ENCODE results near the gene DNPH1. TPM values are rescaled to one million over a fixed set of nuclear protein-coding genes. Genes with fewer than 3 reads are reported as not detected.

DNPH1 gene, protein sequence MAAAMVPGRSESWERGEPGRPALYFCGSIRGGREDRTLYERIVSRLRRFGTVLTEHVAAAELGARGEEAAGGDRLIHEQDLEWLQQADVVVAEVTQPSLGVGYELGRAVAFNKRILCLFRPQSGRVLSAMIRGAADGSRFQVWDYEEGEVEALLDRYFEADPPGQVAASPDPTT
- total RNA-seq: 23.2 TPM
- long read RNA-seq, transcript DNPH1-201 (4 exons, 657 nt): major isoform, 36 of 39 reads
- long read RNA-seq, partial matches to known transcripts: 0 of 39 reads
- long read RNA-seq, other reads (novel, unspliced or antisense): 1 of 39 reads

- peak; percentile 89 for DNase-seq (ENCODE audit: low spot score)
- intact Hi-C loops (cut with DNase I): no loop called here
Observed at GRCh38 chr6:43228951-43229802, at the start of gene DNPH1. Gene DNPH1 (minus strand): TSS chr6:43229481. CDS start chr6:43229456, 25 bp downstream.

DNA sequence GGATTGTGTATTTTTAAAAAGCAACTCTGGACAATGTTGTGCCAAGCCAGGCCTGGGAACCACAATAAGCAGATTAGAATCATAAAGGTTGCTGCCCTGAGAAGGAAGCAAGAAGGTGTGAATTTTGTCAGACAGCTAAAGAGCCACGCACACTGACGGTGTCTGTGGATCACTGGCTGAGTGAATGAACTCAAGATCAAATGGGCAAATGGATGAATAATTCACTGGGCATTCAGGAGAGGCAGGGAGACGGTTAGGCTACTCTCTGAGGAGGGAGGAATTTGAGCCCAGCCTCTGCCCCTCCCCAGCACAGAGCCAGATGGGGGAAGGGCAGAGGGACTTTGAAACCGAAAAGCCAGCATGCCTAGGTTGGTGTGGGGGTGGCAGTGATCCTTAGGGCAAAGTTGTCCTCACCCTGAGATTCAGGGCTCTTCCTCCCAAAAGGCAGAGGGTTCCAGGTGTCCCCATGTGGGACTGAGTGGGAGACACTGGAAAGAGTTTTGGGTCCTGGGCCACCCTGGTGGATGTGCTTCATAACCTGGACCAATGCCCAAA lies 49.3 kb upstream of the DNPH1 start:
- DNase-seq (ENCODE audit: low spot score): no peak
- intact Hi-C loops (cut with DNase I): no loop called here

GRCh38 chr6:43277643-43278523 lies 48.6 kb upstream of the DNPH1 start:
- intact Hi-C loops (cut with DNase I): no loop called here
- no peak for DNase-seq (ENCODE audit: low spot score)

DNA sequence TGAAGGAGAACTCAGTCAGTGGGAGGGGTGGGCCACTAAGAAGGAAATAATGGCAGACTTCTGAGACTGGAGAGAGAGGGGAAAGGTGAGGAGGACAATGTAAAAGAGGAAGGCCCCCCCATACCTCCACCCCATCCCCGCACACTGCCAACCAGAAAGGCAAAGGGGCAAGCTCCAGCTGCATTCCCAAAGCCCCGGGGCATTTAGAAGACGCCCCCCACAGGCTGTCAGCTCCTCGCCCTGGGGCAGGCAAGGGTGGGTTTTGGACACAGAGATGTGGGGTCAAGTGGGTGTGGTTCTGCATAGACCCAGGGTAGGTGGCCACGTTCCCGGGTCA lies 48.0 kb upstream of the DNPH1 start:
- intact Hi-C loops (cut with DNase I): no loop called here
- DNase-seq (ENCODE audit: low spot score): no peak

GRCh38 chr6:43276577-43277305 lies 47.5 kb upstream of the DNPH1 start:
- intact Hi-C loops (cut with DNase I): no loop called here

DNA sequence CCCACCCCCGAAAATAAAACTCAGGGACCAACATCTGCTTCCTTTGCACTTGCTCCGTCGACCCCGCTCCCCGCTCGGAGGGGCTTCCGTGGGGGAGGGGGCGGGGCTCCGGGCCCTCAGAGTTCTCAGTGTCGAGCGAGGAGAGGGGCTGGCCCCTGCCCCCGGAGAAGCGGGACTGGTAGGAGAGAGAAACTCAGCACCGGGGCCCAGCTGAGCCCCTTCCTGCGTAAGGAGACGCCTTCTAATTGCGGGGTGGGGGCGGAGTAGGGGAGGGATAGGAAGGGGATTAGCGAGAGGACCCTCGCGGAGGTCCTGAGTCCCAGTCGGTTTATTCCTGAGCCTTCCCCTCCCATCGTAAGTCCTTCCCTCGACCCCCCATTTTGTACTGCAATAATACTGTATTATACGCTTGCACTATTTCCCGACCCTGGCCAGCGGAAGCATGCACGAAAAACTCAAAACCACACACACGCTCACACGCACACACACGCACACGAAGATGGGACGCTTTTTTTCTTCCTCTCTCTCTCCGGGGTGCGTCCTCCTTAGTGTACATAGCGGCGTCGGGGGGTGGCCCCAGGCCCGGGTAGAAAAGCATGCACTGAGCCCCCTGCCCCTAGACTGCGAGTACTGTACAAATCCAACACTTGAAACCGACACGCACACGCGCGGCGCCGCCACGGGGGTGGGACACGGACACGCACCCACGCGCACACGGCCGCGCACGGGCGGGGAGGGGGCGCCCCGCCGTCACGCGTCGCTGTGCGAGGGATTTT lies 46.7 kb upstream of the DNPH1 start:
- intact Hi-C loops (cut with DNase I): no loop called here
- DNase-seq (ENCODE audit: low spot score): no peak

More at GRCh38 chr6:43276577-43277305, 47.5 kb upstream of the DNPH1 start:
- DNase-seq (ENCODE audit: low spot score): no peak

GRCh38 chr6:43274916-43275597 lies 45.8 kb upstream of the DNPH1 start:
- intact Hi-C loops (cut with DNase I): no loop called here
- no peak for DNase-seq (ENCODE audit: low spot score)

- DNase-seq (ENCODE audit: low spot score): no peak
Observed at GRCh38 chr6:43274127-43274915, 45.0 kb upstream of the DNPH1 start.

DNA sequence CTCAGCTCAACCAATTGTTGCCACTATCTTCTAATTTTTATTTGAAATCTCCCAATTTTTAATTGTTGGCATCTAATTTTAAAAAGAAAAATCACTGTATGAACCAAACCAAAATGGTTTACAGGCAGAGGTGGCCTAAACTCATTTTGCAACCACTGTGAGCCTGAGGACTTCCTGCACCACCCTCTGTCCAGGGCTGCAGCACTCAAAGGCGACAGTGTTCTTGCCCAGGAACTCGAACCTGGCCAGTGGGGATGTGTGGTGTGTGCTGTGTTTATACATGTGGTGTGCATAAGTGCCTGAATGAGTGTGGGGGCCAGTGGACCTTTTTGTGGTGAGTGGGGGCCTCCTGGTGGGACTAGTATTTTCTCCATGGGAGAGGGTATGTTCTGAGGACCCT lies 44.4 kb upstream of the DNPH1 start:
- DNase-seq (ENCODE audit: low spot score): no peak

More at GRCh38 chr6:43274127-43274915, 45.0 kb upstream of the DNPH1 start:
- intact Hi-C loops (cut with DNase I): no loop called here

GRCh38 chr6:43271944-43272343 lies 42.7 kb upstream of the DNPH1 start:
- intact Hi-C loops (cut with DNase I): no loop called here
- no peak for DNase-seq (ENCODE audit: low spot score)

More for the DNA sequence above, 44.4 kb upstream of the DNPH1 start:
- intact Hi-C loops (cut with DNase I): no loop called here

GRCh38 chr6:43271103-43271815 lies 42.0 kb upstream of the DNPH1 start:
- intact Hi-C loops (cut with DNase I): no loop called here
- no peak for DNase-seq (ENCODE audit: low spot score)

GRCh38 chr6:43269273-43270007 lies 40.2 kb upstream of the DNPH1 start:
- intact Hi-C loops (cut with DNase I): loop anchor here (2.0 to 5.0 kb wide), 2 partner anchors 59 to 238 kb away; no protein-coding TSS in a partner anchor
- no peak for DNase-seq (ENCODE audit: low spot score)

GRCh38 chr6:43268782-43269272 lies 39.5 kb upstream of the DNPH1 start:
- DNase-seq (ENCODE audit: low spot score): no peak
- intact Hi-C loops (cut with DNase I): loop anchor here (2.0 to 5.0 kb wide), 2 partner anchors 60 to 238 kb away; no protein-coding TSS in a partner anchor

DNA sequence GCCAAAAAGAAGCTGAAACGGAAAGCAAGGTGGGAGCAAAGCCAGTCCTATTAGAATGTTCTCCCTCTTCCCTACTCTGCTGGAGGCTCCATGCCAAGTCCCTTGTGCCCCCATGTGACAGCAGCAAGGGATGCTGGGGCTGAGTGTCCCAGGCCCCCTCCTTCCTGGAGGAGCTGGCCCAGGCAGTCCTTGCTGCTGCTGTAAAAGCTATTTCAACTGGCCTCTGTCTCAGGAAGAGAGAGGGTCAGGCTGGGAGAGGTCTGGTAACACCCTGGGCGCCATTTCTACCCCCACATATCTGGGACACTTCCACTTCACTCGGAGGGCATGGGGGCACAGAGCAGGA lies 39.0 kb upstream of the DNPH1 start:
- no peak for DNase-seq (ENCODE audit: low spot score)
- intact Hi-C loops (cut with DNase I): loop anchor here (2.0 to 5.0 kb wide), 2 partner anchors 60 to 239 kb away; no protein-coding TSS in a partner anchor

DNA sequence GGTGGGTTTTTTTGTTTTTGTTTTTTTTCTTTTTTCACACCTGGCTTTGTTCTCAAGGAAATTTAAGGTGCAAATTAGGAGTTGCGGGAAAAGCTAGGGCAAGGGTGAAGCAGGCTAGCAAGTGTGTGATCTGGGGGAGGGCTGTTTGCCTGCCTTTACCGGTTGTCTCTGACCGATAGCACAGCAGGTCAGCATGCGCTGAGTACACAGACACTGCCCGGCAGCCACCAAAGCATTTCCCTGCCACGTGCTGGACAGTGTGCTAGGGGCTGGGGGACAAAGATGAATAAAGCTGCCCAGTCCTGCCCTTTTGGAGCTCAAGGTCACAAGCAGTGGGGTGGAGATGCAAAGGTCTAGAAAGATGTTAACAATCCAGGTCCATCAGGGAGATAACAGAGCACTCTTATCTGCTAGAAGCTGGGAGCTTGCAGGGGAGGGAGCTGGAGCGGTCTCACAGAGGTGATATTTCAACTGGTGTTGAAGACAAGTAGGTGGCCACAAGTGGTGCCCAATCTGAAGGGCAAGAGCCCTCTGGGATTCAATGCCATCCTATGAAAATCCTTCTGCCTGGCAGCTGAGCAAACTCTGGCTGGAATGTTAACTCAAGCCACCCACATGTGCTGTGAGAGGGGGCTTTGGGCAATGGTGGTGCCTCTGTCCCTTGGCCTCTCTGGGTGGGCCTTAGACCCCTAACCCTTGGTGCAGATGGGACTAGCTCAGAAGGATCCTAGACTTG lies 38.5 kb upstream of the DNPH1 start:
- DNase-seq (ENCODE audit: low spot score): no peak
- intact Hi-C loops (cut with DNase I): loop anchor here (2.0 to 5.0 kb wide), 2 partner anchors 61 to 240 kb away; no protein-coding TSS in a partner anchor
